Panc1 (cell line): ENCODE data around the gene HCRT.

Source experiments
- CTCF ChIP-seq: fragments of 450-650 bp; IDR thresholded peaks from 2 replicates; pipeline ENCODE4 v1.5.1; 2017; ENCODE audit warnings: mild to moderate bottlenecking
- TCF7L2 ChIP-seq: IDR thresholded peaks from 2 replicates; pipeline ENCODE4 v1.6.1; 2011; ENCODE audit warnings: mild to moderate bottlenecking, low read depth, low read length, inconsistent platforms

DNA sequence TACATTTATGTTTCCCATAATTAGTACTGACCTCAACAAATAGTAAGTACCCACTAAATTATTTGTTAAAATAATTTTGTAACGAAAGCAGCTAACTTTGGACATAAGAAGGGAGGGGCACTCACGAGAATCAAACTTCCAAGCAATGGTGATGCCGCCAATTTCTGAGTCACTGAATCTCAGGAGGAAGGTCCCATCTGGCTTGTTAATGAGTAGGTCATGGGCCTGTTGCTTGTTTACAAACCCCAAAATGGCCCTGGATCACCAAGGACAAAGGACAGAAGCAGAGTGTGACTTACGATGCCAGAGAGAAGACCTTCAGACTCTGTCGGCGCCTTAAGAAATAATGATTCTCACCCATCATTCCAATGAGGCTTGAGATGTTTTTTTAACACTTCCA lies 24.8 kb upstream of the HCRT start:
- no peak for TF ChIP-seq CTCF
- no peak for TF ChIP-seq TCF7L2
